Measurements from ENCODE around the gene THSD4. TPM values are rescaled to one million over a fixed set of nuclear protein-coding genes. Genes with fewer than 3 reads are reported as not detected.

THSD4 gene
- total RNA-seq, 1 donor from 2014 or later: 66.8 TPM

GRCh38 chr15:71707230-71708050, 592.2 kb downstream of the THSD4 start:
- intact Hi-C loops (cut with DNase I): no loop called here
- TF ChIP-seq CTCF (IDR thresholded peaks at IDR 0.05) (no peak), POLR2A (IDR thresholded peaks at IDR 0.05) (no peak), POLR2AphosphoS5 (IDR thresholded peaks at IDR 0.05; ENCODE audit: insufficient read depth in 1 of 2, low read depth in 1 of 2) (peak in 1 of 2 donors; percentile 26)
- DNase-seq (ENCODE audit: extremely low spot score in 2 of 2): no peak
- no peak overlapping the region for H3K4me3 ChIP-seq
- peak overlapping the region; percentile 12 for H3K27ac ChIP-seq
- no peaks in the 10 kb centered on the region for H3K36me3 ChIP-seq
- peaks cover 68% of the 10 kb centered on the region for H3K4me1 ChIP-seq
- H3K9me3 ChIP-seq: no peaks in the 10 kb centered on the region
- H3K27me3 ChIP-seq: no peaks in the 10 kb centered on the region

- H3K27me3 ChIP-seq: no peaks in the 10 kb centered on the region
- intact Hi-C loops (cut with DNase I): no loop called here
- H3K36me3 ChIP-seq: no peaks in the 10 kb centered on the region
- H3K4me3 ChIP-seq: no peak overlapping the region
- no peak for TF ChIP-seq POLR2A (IDR thresholded peaks at IDR 0.05)
- TF ChIP-seq POLR2AphosphoS5 (IDR thresholded peaks at IDR 0.05; ENCODE audit: insufficient read depth in 1 of 2, low read depth in 1 of 2): no peak
- no peak for TF ChIP-seq CTCF (IDR thresholded peaks at IDR 0.05)
- peaks cover 74% of the 10 kb centered on the region for H3K4me1 ChIP-seq
- peak in 1 of 2 donors; percentile 83 for DNase-seq (ENCODE audit: extremely low spot score in 2 of 2)
- no peaks in the 10 kb centered on the region for H3K9me3 ChIP-seq
- peak overlapping the region; percentile 12 for H3K27ac ChIP-seq
These were observed 592.8 kb downstream of the THSD4 start for GRCh38 chr15:71708051-71708429.

- no peak overlapping the region for H3K4me3 ChIP-seq
- peak overlapping the region; percentile 12 for H3K27ac ChIP-seq
- peak in 1 of 2 donors; percentile 83 for DNase-seq (ENCODE audit: extremely low spot score in 2 of 2)
- H3K9me3 ChIP-seq: no peaks in the 10 kb centered on the region
- H3K36me3 ChIP-seq: no peaks in the 10 kb centered on the region
- H3K27me3 ChIP-seq: no peaks in the 10 kb centered on the region
- peaks cover 80% of the 10 kb centered on the region for H3K4me1 ChIP-seq
- intact Hi-C loops (cut with DNase I): no loop called here
- TF ChIP-seq CTCF (IDR thresholded peaks at IDR 0.05): no peak
- TF ChIP-seq POLR2AphosphoS5 (IDR thresholded peaks at IDR 0.05; ENCODE audit: insufficient read depth in 1 of 2, low read depth in 1 of 2): no peak
- no peak for TF ChIP-seq POLR2A (IDR thresholded peaks at IDR 0.05)
These were observed 593.5 kb downstream of the THSD4 start for GRCh38 chr15:71708741-71709140.

GRCh38 chr15:71709808-71710418, 594.6 kb downstream of the THSD4 start:
- Histone ChIP-seq H3K27me3 (no peaks in the 10 kb centered on the region), H3K4me3 (no peak overlapping the region), H3K36me3 (no peaks in the 10 kb centered on the region), H3K27ac (peak overlapping the region; percentile 12), H3K4me1 (peaks cover 78% of the 10 kb centered on the region), H3K9me3 (no peaks in the 10 kb centered on the region)
- intact Hi-C loops (cut with DNase I): no loop called here
- no peak for TF ChIP-seq POLR2A (IDR thresholded peaks at IDR 0.05)
- TF ChIP-seq POLR2AphosphoS5 (IDR thresholded peaks at IDR 0.05; ENCODE audit: insufficient read depth in 1 of 2, low read depth in 1 of 2): no peak
- no peak for TF ChIP-seq CTCF (IDR thresholded peaks at IDR 0.05)
- peak in 1 of 2 donors; percentile 81 for DNase-seq (ENCODE audit: extremely low spot score in 2 of 2)

GRCh38 chr15:71712182-71712581, 596.9 kb downstream of the THSD4 start:
- H3K4me1 ChIP-seq: peaks cover 71% of the 10 kb centered on the region
- TF ChIP-seq POLR2AphosphoS5 (IDR thresholded peaks at IDR 0.05; ENCODE audit: insufficient read depth in 1 of 2, low read depth in 1 of 2) (no peak), CTCF (IDR thresholded peaks at IDR 0.05) (no peak), POLR2A (IDR thresholded peaks at IDR 0.05) (no peak)
- no peak for DNase-seq (ENCODE audit: extremely low spot score in 2 of 2)
- no peak overlapping the region for H3K4me3 ChIP-seq
- no peak overlapping the region for H3K27ac ChIP-seq
- intact Hi-C loops (cut with DNase I): no loop called here
- H3K36me3 ChIP-seq: no peaks in the 10 kb centered on the region
- no peaks in the 10 kb centered on the region for H3K9me3 ChIP-seq
- no peaks in the 10 kb centered on the region for H3K27me3 ChIP-seq
